GM23248 (cell line): ENCODE measurements around the gene APOH.

Experiments used
- EZH2 ChIP-seq: fragments of 200-600 bp; sonication (generic); IDR thresholded peaks from 2 replicates; pipeline ENCODE4 v1.6.1; 2018; ENCODE audit warnings: antibody characterized with exemption, mild to moderate bottlenecking; ENCODE audit not compliant: insufficient read depth, poor library complexity, severe bottlenecking
- EZH2phosphoT487 ChIP-seq: fragments of 200-600 bp; sonication (generic); IDR thresholded peaks from 2 replicates; pipeline ENCODE4 v1.6.1; 2018; ENCODE audit warnings: antibody characterized with exemption, moderate library complexity, mild to moderate bottlenecking, low read depth; ENCODE audit not compliant: insufficient read depth

DNA sequence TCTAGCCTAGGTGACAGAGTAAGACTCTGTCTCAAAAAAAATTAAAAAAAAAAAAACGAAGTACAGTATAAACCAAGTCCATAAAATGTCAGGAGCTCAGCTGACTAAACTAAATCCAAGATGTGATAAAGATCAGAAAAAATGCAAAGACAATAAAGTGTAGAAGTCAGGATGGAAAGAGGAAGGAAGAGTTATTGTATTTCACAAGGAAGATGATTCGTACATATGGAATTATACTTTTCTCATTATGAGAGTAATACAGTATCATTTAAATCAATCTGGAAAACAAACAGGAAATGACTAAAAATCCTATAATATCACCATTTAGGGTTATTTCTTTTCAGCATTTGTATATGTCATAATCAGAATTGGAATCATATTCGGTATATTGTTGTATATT is 11.4 kb upstream of the APOH start:
- TF ChIP-seq EZH2: no peak
- no peak for TF ChIP-seq EZH2phosphoT487
